Stimulated activated CD4-positive, alpha-beta T cell treated with anti-CD3 and anti-CD28 coated beads, Interleukin-1b, Interleukin-23, amount 100 ng/mL, for 48 hours (primary cell): ENCODE results near the gene ANKRD6.
A peak's percentile ranks its signal among the peaks of the same experiment; 100 is the strongest.
"Not testable (repeated sequence)": the region's sequence is repeated elsewhere in the genome, so short reads cannot be mapped to it uniquely, and the experiment has no call there.

Experiments
- DNase-seq: peaks from one replicate; pipeline ENCODE4 v3.0.0-alpha.2; 2020

Gene ANKRD6

GRCh38 chr6:89432875-89433251 lies at the start of gene ANKRD6:
Gene ANKRD6, plus strand, starts transcription at chr6:89433152. Its CDS starts 133,825 bp downstream, at chr6:89566977.
- peak; percentile 76 for DNase-seq

DNA sequence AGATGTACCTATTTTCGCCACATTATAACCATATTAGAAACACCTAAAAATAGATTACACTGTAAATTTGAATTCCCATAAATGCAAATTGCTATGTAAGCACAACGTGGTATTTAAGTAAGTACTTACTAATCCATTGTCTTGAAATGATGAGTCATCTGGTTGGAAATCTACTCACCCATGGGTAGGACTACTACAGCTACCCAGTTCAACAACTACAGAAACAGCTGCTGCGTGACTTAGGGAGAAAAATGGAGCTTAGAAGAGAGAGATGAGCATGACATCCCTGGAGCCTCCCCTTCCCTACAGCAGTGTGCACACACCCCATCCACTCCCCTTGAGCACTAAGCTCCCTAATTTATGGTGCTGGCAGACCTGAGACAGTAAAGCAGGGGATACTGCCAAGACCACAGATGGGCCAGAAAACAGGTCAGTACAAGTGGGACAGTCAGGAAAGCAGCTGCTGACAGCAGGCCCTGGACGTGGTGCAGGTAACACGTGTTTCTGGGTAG lies 47.7 kb upstream of the ANKRD6 start:
- no peak for DNase-seq

DNA sequence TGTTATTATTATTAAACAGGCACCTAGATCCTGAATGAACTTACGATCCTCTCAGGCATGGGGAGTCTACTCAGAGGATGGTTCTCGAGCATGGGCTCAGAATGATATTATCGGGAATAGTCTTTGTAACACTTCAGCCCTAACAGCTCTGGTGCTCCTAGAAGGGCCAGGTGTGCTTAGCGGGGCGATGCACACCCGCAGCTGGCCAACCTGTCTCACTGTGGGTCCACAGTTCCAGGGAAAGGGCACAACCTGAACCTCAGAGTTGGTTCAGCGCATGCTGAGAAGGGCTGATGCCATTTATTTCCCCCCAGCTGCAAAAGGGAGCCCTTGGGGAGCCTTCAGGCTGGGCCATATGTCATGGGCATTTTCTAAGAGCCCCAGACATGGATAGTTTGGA lies 47.1 kb upstream of the ANKRD6 start:
- DNase-seq = no peak

- no peak for DNase-seq
These were observed 45.9 kb upstream of the ANKRD6 start for GRCh38 chr6:89386917-89387491.

DNA sequence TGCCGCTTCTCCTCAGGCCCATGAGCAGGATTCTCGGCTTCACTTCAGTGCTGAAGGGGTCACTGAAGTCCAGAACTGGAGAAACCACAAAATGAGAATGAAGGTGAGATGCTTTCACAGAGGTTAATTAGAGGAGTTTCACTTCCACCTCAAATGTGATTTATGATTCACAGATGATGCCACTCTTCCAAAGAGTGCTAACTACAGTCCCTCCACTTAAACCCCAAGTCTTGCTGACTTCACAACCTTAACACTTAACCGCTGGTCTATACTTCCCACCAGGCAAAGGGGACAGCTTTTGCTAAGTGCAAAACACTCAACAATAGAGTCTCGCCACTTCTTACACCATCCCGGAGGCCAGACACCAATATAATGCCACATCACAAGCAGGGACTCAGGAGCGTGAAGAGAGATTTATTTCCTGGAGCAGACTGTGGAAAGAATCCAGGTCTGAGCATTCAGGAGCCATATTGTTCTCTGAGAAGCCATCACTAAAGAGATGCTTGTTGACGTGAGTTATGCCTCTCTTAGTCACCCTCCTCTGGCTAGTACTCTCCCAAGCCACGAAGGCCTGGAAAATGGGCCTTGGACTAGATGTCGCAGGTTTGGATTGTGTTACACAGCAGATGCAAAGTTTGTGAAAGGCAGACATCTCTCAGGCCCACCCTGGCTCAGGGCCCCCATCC lies 45.3 kb upstream of the ANKRD6 start:
- no peak for DNase-seq

DNA sequence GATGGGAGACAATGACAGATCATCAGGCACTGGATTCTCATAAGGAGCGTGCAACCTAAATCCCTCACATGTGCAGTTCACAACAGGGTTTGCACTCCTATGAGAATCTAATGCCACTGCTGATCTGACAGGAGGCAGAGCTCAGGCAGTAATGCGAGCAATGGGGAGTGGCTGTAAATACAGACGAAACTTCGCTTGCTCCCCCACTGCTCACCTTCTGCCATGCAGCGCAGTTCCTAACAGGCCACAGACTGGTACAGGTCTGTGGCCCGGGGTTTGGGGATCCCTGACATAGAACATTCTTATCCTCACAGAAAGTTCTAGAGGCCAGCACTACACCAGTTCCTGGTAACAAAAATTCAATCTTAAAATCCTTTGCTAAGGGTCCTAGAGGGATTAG lies 44.1 kb upstream of the ANKRD6 start:
- no peak for DNase-seq

DNA sequence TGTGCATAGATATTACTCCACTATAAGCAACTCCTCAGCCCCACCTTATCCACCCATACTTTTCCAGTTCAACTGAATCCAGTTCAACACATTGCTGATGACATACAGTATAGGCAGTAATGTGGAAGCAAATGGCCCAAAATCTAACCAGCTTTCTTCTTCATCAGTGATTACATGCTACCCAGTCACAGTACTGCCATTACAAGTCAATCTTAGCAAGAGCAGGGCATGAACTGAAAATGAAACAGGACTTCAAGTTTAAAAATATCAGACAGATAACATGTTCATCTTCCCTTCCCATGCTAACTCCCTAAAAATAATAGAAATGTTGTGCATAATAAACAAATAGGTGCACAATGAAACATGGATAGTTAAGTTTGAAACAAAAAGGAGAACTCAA lies 40.1 kb upstream of the ANKRD6 start:
- DNase-seq = no peak

- no peak for DNase-seq
These were observed 39.3 kb upstream of the ANKRD6 start for GRCh38 chr6:89393659-89394058.

- DNase-seq = not testable (repeated sequence)
These were observed 35.1 kb upstream of the ANKRD6 start for GRCh38 chr6:89397884-89398283.

DNA sequence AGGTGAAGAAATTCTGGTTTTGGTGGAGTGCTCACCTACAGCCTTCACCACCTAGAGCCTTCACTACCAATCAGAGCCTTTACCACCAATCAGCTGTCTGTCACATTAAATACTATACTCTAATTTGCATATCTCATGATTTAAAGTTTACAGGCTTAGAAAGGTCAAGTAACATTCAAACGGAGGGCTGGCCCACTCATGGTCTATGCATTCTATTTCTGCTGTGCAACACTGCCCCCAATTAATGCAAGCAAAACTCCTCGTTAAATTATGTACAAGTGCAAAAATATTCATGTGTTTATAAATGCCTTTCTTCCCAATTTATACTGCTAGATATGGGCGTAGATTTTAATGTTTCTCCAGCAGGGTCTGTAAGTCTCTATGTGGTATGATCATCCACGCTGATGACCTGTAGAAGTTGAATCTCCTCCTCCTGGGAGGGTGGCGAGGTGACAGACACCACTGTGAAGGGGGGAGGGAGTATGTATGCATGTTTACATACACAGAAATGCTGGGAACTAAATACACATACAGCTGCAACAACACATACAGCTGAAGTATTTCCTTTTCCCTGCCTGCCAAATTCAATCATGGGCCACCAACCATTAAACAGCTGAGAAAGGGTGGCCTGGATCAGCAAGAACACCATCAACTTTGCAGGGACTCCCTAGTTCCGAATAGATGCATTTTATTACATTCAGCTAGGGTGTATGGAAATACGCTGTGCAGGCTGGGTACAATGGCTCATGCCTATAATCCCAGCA lies 34.0 kb upstream of the ANKRD6 start:
- no peak for DNase-seq

GRCh38 chr6:89400050-89400449 lies 32.9 kb upstream of the ANKRD6 start:
- DNase-seq = no peak

- DNase-seq = no peak
These were observed 32.0 kb upstream of the ANKRD6 start for GRCh38 chr6:89400912-89401399.

GRCh38 chr6:89402776-89403175 lies 30.2 kb upstream of the ANKRD6 start:
- DNase-seq = no peak

DNA sequence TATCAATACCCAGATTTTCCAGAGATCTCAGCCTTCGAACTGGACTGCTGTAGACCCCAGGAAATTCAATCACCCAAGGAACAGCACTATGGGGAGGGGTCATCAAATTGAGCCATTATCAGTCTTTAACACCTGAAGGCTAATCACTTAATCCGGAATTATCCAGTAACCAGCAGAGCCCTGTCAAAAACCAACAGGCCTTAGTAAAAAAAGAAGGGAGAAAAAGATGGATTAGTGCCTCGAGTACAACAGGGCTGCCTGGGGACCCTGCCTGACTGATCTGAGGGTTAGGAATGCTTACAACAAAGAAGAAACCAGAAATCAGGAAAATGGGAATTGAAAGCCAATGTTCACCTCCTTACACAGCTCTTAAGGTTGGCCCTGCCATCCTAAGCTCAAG lies 28.4 kb upstream of the ANKRD6 start:
- no peak for DNase-seq

DNA sequence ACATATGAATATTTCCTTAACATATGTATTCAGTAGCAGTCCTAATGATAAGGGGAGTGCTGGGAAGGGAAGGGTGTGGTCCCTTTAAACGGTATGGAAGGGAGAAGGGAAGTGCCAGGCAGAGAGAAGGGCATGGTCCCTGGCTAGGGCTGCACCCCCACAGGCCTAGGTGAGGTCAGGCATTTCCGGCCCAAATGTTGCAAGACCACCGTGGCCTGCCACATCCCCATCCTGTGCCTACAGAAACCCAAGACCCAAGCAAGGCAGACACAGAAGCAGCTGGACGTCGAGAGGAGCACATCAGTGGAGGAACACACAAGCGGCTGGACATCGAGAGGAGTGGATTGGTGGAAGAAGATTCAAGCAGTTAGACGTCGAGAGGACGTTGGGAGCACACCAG lies 26.8 kb upstream of the ANKRD6 start:
- DNase-seq = no peak

DNA sequence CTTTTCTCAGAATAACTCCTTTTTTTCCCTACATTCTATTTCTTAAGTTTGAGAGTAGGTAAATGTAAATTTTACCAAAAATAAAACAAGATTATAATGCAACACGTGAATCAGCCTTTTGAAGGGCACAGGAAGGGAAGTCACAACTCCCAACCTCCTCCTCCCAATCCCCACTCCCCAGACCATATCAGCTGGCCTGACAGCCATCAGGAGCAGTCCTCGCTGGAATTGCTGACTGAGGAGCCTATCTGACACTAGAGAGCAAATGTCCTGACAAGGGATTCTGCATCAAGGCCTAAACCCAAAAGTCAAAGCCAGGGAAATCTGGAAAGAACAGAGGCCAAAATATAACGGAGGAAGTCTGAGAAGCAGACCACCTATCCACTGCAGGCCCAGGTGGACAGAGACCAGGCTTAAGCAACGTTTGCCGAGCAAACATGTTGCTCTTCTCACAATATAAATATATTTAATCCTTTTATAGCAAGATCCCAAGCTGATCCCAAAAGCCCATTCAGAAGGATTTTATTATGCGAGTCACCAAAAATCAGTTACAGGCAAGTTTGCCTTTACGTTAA lies 23.4 kb upstream of the ANKRD6 start:
- DNase-seq = no peak

DNA sequence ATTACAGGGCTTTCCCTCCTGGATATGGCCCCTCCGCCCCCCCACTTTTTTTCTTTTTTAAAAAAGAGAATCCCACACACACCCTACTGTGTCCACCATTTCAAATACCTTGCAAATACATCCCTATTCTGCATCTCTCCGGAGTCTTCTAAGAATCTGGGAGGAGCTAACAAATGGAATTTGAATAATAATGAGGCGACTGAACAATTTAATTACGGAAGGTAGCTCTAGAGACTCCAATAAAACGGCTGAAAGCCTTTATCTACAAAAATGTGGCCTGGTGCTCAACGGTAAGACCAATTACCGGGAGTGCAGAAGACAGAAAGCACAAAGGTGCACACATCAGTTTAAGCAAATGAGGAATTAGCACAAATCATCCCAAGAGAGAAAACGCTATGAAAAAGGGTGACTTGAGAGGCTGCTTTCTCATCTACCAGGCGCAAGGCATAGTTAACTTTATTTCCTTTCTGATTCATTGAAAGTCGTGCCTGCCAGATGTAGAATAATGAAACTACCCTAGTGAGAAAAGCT lies 22.7 kb upstream of the ANKRD6 start:
- DNase-seq = no peak

DNA sequence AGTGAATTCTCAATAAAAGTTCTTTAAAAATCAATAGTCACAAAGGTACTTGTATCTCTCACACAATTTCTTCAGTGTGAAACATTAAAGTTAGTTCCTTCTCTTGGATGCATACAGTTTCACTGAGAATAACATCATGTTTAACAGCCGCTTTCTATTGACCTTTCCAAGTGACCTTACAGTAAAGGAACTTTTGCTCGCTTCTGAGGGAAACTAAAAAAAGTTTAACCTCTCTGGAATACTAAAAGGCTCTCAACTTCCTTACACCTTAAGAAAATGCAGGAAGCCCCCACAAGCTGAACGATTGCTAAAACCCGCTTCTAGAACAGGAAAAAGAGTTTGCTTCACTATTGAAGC lies 22.2 kb upstream of the ANKRD6 start:
- DNase-seq = no peak

DNA sequence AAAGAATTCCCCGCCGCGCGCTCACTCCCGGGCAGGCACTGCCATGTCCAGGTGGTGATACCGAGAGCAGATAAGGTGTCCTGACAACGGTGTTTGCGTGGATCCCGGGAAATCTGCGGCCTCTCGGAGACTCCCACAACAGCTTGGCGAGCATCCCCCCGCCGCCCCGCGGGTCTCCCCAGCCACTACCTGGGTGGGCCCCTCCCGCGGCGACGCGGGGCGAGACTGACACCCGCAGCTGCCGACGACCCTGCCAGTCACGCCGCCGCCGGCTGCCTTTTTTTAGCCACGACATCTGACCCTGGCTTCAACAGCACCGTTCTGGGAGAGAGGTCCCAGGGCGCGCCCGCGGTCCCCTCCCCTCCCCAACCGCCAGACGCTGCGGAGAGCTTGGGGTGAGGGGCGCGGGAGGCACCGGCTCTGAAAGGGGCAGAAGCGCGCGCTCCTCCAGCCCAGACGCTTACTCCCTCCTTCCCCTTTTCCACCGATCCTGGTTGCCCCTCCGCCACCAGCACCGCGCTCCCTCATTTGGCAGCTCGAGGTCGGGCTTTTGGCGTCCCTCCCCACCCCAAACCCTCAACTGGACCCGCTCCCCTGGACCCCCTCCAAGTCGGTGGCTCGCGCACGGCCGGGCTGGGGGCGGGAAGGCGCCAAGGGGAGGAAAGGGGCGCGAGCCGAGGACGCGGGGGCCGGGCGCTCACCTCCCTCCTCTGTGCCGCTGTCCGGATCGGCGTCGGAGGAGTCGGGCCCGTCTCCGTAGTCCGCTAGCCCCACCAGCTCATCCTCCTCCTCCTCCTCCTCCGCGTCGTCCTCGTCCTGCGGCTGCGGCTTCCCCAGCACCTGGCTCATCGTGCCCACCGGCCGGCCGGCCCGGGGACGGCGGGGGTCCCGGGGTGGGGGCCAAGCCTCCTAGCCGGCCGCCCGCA lies 21.5 kb upstream of the ANKRD6 start:
- DNase-seq = peak; percentile 28

- peak; percentile 69 for DNase-seq
These were observed 20.6 kb upstream of the ANKRD6 start, which contains the start of gene RRAGD for GRCh38 chr6:89412071-89413005. Gene RRAGD, minus strand, starts transcription at chr6:89412273. Its CDS starts 280 bp downstream, at chr6:89411993.

DNA sequence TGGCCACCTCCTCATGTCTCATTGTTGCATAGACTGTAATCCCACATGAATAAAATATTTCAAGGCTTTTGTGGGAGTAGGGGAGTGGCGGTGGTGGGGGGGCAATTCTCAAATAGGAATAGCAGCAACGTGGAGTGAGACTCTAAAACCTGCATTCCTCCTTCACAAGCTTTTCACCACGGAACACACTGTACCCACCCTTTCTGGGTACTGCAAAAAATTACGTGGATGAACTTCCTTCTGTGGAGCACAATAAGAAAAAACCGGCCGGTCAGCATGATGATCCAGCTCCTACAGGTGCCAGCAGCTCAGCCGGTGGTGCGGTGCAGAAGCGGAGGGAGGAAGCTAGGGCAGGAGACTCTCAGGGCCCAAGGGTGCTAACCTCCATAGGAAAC lies 19.9 kb upstream of the ANKRD6 start:
- no peak for DNase-seq
